ENCODE measurements around the gene TNS3.

TNS3 gene

GRCh38 chr7:47464266-47464665, 117.6 kb downstream of the TNS3 start:
- no peak overlapping the region for H3K4me3 ChIP-seq (ENCODE audit: control insufficient read depth, low read depth, low read length)
- no peak for TF ChIP-seq CTCF (IDR thresholded peaks at IDR 0.05; ENCODE audit: control insufficient read depth, insufficient read depth, low read depth, low read length, missing control alignments)
- DNase-seq (ENCODE audit: low read depth): no peak

DNA sequence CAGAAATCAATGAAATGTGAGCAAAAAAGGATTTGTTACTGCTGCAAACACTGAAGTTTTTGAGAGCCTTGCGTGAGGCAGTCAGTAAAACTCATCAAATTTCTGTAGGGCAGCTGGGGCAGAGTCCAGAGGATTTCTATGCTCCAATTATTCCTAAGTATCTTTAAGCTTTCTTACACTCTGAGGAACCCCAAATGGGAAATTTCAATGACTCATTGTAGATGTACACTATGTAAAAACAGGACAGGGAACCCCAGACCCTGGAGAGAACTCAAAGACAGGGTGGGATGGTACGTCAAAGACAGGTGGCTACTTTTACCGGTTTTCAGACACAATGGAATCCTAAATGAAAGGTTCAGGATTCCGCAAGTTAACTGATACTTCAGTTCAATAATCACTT, 120.2 kb downstream of the TNS3 start:
- no peak for DNase-seq (ENCODE audit: low read depth)
- TF ChIP-seq CTCF (IDR thresholded peaks at IDR 0.05; ENCODE audit: control insufficient read depth, insufficient read depth, low read depth, low read length, missing control alignments): no peak
- no peak overlapping the region for H3K4me3 ChIP-seq (ENCODE audit: control insufficient read depth, low read depth, low read length)

DNA sequence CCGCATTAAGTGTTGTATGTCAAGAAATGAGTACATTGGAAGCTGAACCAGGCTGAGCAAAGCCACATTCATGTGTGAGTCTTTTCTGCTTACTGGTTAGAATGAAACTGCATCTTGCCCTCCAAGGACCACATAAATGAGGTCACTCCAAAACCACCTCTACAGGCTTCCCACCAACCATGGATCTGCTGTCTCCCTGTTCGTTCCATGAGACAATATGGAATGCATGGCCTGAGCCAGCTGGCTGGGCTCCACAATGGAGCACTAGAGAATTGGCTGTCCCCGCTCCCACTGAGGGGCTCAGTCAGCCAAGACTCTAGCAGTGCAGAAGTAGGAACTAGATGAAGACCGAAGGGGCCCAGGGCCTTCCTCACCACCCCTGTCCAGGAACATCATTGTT, 120.8 kb downstream of the TNS3 start:
- no peak for TF ChIP-seq CTCF (IDR thresholded peaks at IDR 0.05; ENCODE audit: control insufficient read depth, insufficient read depth, low read depth, low read length, missing control alignments)
- H3K4me3 ChIP-seq (ENCODE audit: control insufficient read depth, low read depth, low read length): no peak overlapping the region
- DNase-seq (ENCODE audit: low read depth): no peak

- H3K4me3 ChIP-seq (ENCODE audit: control insufficient read depth, low read depth, low read length): no peak overlapping the region
- no peak for TF ChIP-seq CTCF (IDR thresholded peaks at IDR 0.05; ENCODE audit: control insufficient read depth, insufficient read depth, low read depth, low read length, missing control alignments)
- DNase-seq (ENCODE audit: low read depth): no peak
Measured at GRCh38 chr7:47460251-47460989, 121.5 kb downstream of the TNS3 start.

DNA sequence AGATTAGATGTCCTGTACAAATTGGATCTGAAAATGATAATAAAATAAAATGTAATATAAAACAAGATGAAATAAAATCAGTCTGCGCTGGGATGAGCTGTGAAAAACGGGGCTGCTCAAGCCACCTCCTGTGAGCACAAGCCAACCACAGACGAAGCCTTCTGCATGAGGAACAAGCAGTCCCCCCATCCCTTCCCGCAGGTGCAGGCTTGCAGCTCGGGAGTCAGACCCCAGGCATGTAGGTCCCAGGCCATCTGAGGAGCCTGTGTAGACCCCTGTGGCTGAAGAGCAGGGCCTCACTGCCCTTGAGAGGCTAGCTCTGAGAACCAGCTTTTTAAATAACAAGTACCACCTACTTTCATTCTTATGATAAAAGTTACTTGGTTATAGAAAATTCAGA, 123.4 kb downstream of the TNS3 start:
- no peak for DNase-seq (ENCODE audit: low read depth)
- no peak for TF ChIP-seq CTCF (IDR thresholded peaks at IDR 0.05; ENCODE audit: control insufficient read depth, insufficient read depth, low read depth, low read length, missing control alignments)
- no peak overlapping the region for H3K4me3 ChIP-seq (ENCODE audit: control insufficient read depth, low read depth, low read length)

GRCh38 chr7:47458057-47458456, 123.9 kb downstream of the TNS3 start:
- TF ChIP-seq CTCF (IDR thresholded peaks at IDR 0.05; ENCODE audit: control insufficient read depth, insufficient read depth, low read depth, low read length, missing control alignments): no peak
- peak; percentile 90 for DNase-seq (ENCODE audit: low read depth)
- no peak overlapping the region for H3K4me3 ChIP-seq (ENCODE audit: control insufficient read depth, low read depth, low read length)
